Endothelial cell of umbilical vein (primary cell): ENCODE measurements around the gene HIVEP3. TPM values are rescaled to one million over a fixed set of nuclear protein-coding genes. Genes with fewer than 3 reads are reported as not detected.

Experiments used
- BruUV-seq: library from RNA; stranded (reverse); fragments of 400-500 nt; replicated peaks from 2 replicates; lab custom pipeline; 2021; lab: Mats Ljungman, UMichigan
- CTCF ChIA-PET: fragments of 300-600, 350-600 bp; sonication (Branson Sonifier 250); formaldehyde crosslinking; loops from one replicate; lab custom pipeline; 2021; ENCODE audit warnings: antibody characterized with exemption, inconsistent platforms; lab: Charles Lee
- POLR2A ChIA-PET: fragments of 300-600, 350-600 bp; sonication (Branson Sonifier 250); formaldehyde crosslinking; loops from one replicate; lab custom pipeline; 2021; ENCODE audit warnings: antibody characterized with exemption, inconsistent platforms; lab: Charles Lee
- DNase-seq: peaks from one replicate; pipeline ENCODE4 v3.0.0-alpha.2; 2011; ENCODE audit warnings: low read depth, low spot score
- FAIRE-seq: peaks from 2 replicates; lab custom pipeline; 2011; peaks lifted over from hg19 to GRCh38; lab: Jason Lieb, UNC
- H2AFZ ChIP-seq: 2 replicates; pipeline ENCODE4 v1.6.0; 2012; ENCODE audit warnings: low read depth, low read length, control low read depth, inconsistent platforms
- H3K27ac ChIP-seq: 2 replicates; pipeline ENCODE4 v1.5.1; 2011; ENCODE audit warnings: low read depth, mild to moderate bottlenecking, control low read depth, low read length, moderate library complexity; ENCODE audit not compliant: insufficient read depth
- H3K27me3 ChIP-seq, 2 experiments: 2 replicates each; pipeline versions ENCODE4 v1.6.0 to v1.6.1; 2011; ENCODE audit warnings: low read length in 2 of 2, mixed read lengths in 1 of 2; ENCODE audit not compliant: control insufficient read depth in 2 of 2, insufficient read depth in 2 of 2
- H3K36me3 ChIP-seq, 2 experiments: 2 replicates in 1 of 2; 3 replicates in 1 of 2; pipeline ENCODE4 v1.5.1; 2011; ENCODE audit warnings: low read length in 2 of 2, mild to moderate bottlenecking in 1 of 2, moderate library complexity in 1 of 2; ENCODE audit not compliant: control insufficient read depth in 2 of 2, insufficient read depth in 2 of 2; ENCODE audit errors: extremely low read depth in 1 of 2
- H3K4me1 ChIP-seq: 3 replicates; pipeline ENCODE4 v1.5.1; 2011; ENCODE audit warnings: mild to moderate bottlenecking, low read length; ENCODE audit not compliant: control insufficient read depth, insufficient read depth; ENCODE audit errors: extremely low read depth
- H3K4me2 ChIP-seq: 2 replicates; pipeline ENCODE4 v1.6.1; 2011; ENCODE audit warnings: low read length, control low read depth, mixed read lengths; ENCODE audit not compliant: insufficient read depth
- H3K4me3 ChIP-seq, 3 experiments: fragments of 200-600 bp in 1 of 3; sonication (generic), shearing (Covaris generic) in 1 of 3; replicated peaks in 1 of 3; 2 replicates each; pipeline ENCODE4 v1.5.1; 2011 to 2016; ENCODE audit warnings: control low read depth in 3 of 3, low read length in 3 of 3, mild to moderate bottlenecking in 2 of 3, inconsistent platforms in 1 of 3, low read depth in 1 of 3, moderate library complexity in 1 of 3; ENCODE audit not compliant: insufficient read depth in 1 of 3
- H3K79me2 ChIP-seq: 2 replicates; pipeline ENCODE4 v1.6.0; 2012; ENCODE audit warnings: low read length, inconsistent platforms; ENCODE audit not compliant: control insufficient read depth, insufficient read depth
- H3K9ac ChIP-seq: replicated peaks from 2 replicates; pipeline ENCODE3; 2011; ENCODE audit warnings: low read length, control low read depth; ENCODE audit not compliant: insufficient read depth; ENCODE audit errors: extremely low read depth
- H3K9me1 ChIP-seq: replicated peaks from 3 replicates; pipeline ENCODE4 v1.6.0; 2011; ENCODE audit warnings: mild to moderate bottlenecking, low read length; ENCODE audit not compliant: control insufficient read depth, insufficient read depth; ENCODE audit errors: extremely low read depth
- H3K9me3 ChIP-seq: replicated peaks from 2 replicates; pipeline ENCODE4 v1.5.1; 2012; ENCODE audit warnings: low read length, inconsistent platforms; ENCODE audit not compliant: control insufficient read depth, insufficient read depth
- H4K20me1 ChIP-seq: replicated peaks from 2 replicates; pipeline ENCODE3; 2011; ENCODE audit warnings: mild to moderate bottlenecking, low read length; ENCODE audit not compliant: control insufficient read depth, insufficient read depth; ENCODE audit errors: extremely low read depth
- CTCF ChIP-seq, 2 donors: IDR thresholded peaks; 1 replicate in 1 of 2; 2 replicates in 1 of 2; pipeline ENCODE4 v1.5.1; 2011; ENCODE audit warnings: low read length in 2 of 2, mild to moderate bottlenecking in 2 of 2, moderate library complexity in 2 of 2, control low read depth in 1 of 2, inconsistent platforms in 1 of 2, low read depth in 1 of 2; ENCODE audit not compliant: insufficient read depth in 1 of 2; ENCODE audit errors: extremely low read depth in 1 of 2
- EZH2 ChIP-seq: IDR thresholded peaks from 2 replicates; pipeline ENCODE4 v1.6.1; 2012; ENCODE audit warnings: borderline replicate concordance, low read depth, mild to moderate bottlenecking, moderate library complexity, low read length, inconsistent platforms; ENCODE audit not compliant: severe bottlenecking
- FOS ChIP-seq: IDR thresholded peaks from 2 replicates; pipeline ENCODE4 v1.6.1; 2011; ENCODE audit warnings: mild to moderate bottlenecking, low read length, moderate library complexity, borderline replicate concordance; ENCODE audit not compliant: insufficient read depth
- GATA2 ChIP-seq: IDR thresholded peaks from 2 replicates; pipeline ENCODE4 v1.7.0; 2011; ENCODE audit warnings: low read depth, mild to moderate bottlenecking, moderate library complexity, mixed read lengths, low read length; ENCODE audit not compliant: insufficient read length, insufficient read depth
- JUN ChIP-seq: IDR thresholded peaks from 2 replicates; pipeline ENCODE4 v1.6.1; 2011; ENCODE audit warnings: borderline replicate concordance, low read depth; ENCODE audit not compliant: insufficient read length, insufficient read depth
- MAX ChIP-seq: IDR thresholded peaks from 2 replicates; pipeline ENCODE4 v1.6.1; 2011; ENCODE audit not compliant: insufficient read depth, insufficient read length
- MYC ChIP-seq: IDR thresholded peaks from one replicate; pipeline ENCODE4 v1.6.1; 2011; ENCODE audit warnings: mild to moderate bottlenecking, low read depth, low read length
- POLR2A ChIP-seq: IDR thresholded peaks from 2 replicates; pipeline ENCODE4 v1.6.1; 2012; ENCODE audit warnings: low read depth, mild to moderate bottlenecking, control low read depth, low read length
- POLR2AphosphoS5 ChIP-seq: IDR thresholded peaks from 2 replicates; pipeline ENCODE4 v1.6.1; 2012; ENCODE audit warnings: low read depth, mild to moderate bottlenecking, control low read depth, low read length, moderate library complexity; ENCODE audit not compliant: insufficient read depth
- dilution Hi-C: fragments of 300-500 bp; cut with MboI; formaldehyde crosslinking; loops from one replicate; pipeline ENCODE4 v1.15.0; 2019; ENCODE audit warnings: low sequenced_read_pairs; ENCODE audit not compliant: extremely low pct_ligation_motif_present
- intact Hi-C: fragments of 100-400 bp; cut with micrococcal nuclease; formaldehyde crosslinking; loops from one replicate; pipeline ENCODE4 v1.10.0; 2022
- polyA plus RNA-seq, 4 experiments: library from polyadenylated mRNA; depleted of rRNA in 3 of 4; stranded (reverse) in 3 of 4; unstranded in 1 of 4; fragments of >200 nt; gene quantifications; 2 replicates each; pipeline versions ENCODE4 v1.2.1 to v1.2.3, GENCODE V29; 2011 to 2012; ENCODE audit warnings: missing spikeins in 1 of 4
- total RNA-seq: library from RNA; stranded (reverse); gene quantifications from 2 replicates; pipeline ENCODE4 v1.2.3, GENCODE V29; 2021

The HIVEP3 gene
- total and polyA plus RNA-seq, 2 donors (not counting 3 experiments of a cell fraction or from before 2014, with no cell fraction given) = 3.4 to 4.0 TPM

- Histone ChIP-seq H3K9me3 (no peaks in the 10 kb centered on the region), H3K79me2 (no peaks in the 10 kb centered on the region), H3K4me1 (peaks cover 37% of the 10 kb centered on the region), H3K36me3 (no peaks in the 10 kb centered on the region), H3K4me3 (no peak overlapping the region), H2AFZ (no peak overlapping the region), H3K9ac (no peak overlapping the region), H3K27ac (no peak overlapping the region), H3K27me3 (no peaks in the 10 kb centered on the region), H3K4me2 (no peak overlapping the region), H4K20me1 (no peaks in the 10 kb centered on the region), H3K9me1 (no peaks in the 10 kb centered on the region)
- CTCF ChIA-PET = interaction anchor here (0.7 to 1.6 kb wide), 4 partner anchors 9 to 293 kb away, joined by 3 read pairs; no protein-coding TSS in a partner anchor
- TF ChIP-seq MAX (no peak), JUN (no peak), POLR2AphosphoS5 (no peak), CTCF (IDR thresholded peaks at IDR 0.05; ENCODE audit: extremely low read depth in 1 of 2, insufficient read depth in 1 of 2, low read depth in 1 of 2, low read length in 2 of 2) (no peak), MYC (no peak), FOS (no peak), POLR2A (no peak), GATA2 (no peak), EZH2 (no peak)
- POLR2A ChIA-PET = no interaction called here
- FAIRE-seq (no peak), DNase-seq (no peak)
- intact Hi-C loops = no loop called here
- dilution Hi-C loops = no loop called here
- BruUV-seq = no TSS peak
These were observed 52.4 kb downstream of the HIVEP3 start for GRCh38 chr1:41866285-41866684.
